HG03103 (cell line): ENCODE data around the gene CAT.
"Not testable (repeated sequence)": the region's sequence is repeated elsewhere in the genome, so short reads cannot be mapped to it uniquely, and the experiment has no call there.

ENCODE experiments used
- ATAC-seq: cut with Tn5 transposase; IDR thresholded peaks from one replicate; pipeline ENCODE4 v1.9.1; 2021; ENCODE audit warnings: low read depth; ENCODE audit not compliant: unreplicated experiment

The CAT gene

DNA sequence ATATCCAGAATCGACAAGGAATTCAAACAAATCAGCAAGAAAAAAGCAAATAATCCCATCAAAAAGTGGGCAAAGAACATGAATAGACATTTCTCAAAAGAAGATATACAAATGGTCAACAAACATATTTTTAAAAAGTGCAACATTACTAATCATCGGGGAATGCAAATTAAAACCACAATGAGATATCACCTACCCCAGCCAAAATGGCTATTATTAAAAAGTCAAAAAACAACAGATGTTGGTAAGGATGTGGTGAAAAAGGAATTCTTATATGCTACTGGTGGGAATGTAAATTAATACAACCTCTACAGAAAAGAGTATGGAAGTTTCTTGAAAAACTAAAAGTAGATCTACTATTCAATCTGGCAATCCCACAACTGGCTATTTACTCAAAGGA is 13.9 kb upstream of the CAT start:
- not testable (repeated sequence) for ATAC-seq

DNA sequence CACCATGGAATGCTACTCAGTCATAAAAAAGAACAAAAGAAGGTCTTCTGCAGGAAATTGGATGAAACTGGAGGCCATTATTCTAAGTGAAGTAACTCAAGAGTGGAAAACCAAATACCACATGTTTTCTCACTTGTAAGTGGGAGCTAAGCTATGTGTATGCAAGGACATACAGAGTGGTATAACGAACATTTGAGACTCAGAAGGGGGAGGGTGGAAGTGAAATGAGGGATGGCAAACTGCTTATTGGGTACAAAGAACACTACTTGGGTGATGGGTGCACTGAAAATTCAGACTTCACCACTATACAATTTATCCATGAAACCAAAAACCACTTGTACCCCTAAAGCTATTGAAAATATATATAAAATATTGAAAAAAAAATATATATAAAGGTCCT is 13.4 kb upstream of the CAT start:
- no peak for ATAC-seq

DNA sequence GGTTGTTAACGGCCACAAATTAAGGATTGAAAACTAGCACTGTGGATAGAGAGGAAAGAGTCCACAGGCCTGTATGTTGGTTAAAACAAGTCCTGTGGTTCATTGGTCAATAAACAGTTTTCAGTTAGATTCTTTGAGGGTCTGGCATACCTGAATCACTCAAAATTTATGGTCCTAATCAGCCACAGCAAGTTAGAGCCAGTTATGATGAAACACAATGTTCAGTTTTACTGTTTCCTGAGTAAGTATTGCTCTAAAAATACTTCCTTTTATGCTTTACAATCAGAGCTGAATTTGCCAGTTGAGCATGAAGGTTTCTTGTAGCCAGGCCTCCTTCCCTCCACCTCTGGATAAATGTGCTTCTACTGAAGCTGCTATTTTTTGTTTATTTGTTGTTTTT is 12.9 kb upstream of the CAT start:
- no peak for ATAC-seq

DNA sequence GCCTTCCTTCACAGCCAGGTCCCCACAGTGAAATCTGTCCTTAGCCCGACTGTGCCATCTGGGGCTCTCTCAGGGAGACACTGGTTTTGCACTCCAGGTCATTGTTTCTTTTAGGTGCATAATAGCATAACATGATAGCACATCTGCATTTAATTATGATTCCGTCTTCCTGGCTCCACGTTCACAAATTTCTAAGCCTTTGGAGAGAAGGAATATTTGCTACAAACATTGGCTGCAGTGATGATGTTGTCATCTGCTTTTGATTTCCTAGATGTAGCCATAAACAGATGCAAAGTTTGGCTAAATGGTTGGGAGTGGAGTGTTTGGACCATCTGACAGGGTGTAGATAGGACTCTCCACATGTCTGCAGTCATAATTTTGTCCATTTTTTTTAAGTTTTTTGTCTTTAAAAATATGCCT is 12.0 kb upstream of the CAT start:
- ATAC-seq, result no peak

DNA sequence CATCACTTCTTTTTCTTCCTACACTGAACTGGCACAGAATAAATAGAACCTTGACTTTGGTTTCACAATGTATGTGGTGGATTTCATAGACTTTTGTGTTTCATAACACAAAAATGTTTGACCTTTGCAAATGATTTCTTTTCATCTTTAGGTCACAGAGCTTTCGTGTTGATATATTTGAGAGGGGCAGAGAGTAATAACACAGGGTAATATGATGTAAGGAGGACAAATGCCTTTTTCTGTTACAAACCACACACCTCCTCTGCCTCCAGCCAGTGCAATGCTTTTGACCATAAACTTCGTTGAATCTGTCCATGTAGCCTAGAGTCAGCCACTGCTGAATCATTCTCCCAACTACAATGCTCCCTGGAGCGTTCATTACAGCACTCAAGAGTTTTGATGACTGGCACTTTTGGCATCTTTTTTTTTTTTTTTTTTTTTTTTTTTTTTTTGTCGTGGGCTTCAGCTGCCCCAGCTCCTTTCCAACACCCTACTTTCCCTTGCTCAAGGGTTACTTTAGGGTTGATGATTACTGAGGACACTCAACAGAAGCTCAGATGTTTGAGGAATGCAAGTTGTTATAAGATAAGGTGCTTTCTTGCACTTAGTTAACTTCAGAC is 11.4 kb upstream of the CAT start:
- ATAC-seq, result no peak

DNA sequence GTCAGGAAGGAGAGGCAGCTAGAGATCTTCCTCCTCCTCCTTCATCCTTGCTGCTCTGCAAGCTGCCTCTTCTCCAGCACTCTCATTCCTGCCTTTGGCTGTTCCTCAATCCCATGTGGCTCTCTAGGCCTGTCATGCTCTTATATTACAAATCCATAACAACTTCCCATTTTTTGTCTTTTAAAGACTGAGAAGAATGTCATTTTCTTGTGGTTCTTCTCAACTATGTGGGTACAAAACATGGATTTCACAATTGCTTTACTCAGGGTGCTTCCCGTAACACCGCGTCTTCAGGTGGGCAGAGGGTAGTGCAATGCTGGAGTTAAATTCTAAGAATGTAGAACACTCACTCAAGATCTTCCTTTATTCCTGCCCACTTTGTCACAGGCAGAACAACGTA is 6.8 kb upstream of the CAT start:
- ATAC-seq, result no peak

DNA sequence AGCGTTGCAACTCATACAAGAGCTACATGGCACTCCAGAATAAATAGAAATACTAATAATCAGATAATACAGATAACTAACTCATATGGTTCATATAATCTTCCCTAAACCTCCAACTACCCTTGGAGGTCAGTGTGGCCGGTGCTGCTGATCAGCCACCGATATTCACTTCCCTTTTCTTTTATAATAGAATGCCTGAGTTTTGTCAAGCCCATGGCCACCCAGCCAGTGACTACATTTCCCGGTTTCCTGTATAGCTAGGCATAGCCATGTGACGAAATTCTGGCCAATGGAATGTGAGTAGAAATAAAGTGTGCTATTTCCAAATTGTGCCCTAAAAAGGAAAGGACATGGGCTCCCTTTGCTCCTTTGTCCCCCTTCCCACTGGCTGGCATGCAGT is 5.9 kb upstream of the CAT start:
- no peak for ATAC-seq

DNA sequence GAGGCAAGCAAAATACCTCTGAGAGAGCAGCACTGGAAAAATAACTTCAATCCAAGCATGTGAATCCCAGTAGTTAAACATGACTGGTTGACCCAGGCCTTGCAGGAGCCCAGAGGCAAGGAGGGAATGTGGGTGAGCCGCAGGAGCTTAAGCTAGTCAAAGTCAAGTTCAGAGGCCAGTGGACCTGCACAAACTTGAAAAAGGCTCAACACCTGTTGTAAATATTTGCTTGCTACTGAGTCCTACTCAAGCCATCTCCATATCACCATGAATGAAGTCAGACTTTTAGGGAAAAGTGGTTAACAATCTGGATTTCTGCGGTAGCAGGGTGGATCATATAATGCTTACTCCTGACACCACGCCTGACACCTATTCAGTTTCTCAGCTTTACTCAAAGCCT is 4.8 kb upstream of the CAT start:
- no peak for ATAC-seq

DNA sequence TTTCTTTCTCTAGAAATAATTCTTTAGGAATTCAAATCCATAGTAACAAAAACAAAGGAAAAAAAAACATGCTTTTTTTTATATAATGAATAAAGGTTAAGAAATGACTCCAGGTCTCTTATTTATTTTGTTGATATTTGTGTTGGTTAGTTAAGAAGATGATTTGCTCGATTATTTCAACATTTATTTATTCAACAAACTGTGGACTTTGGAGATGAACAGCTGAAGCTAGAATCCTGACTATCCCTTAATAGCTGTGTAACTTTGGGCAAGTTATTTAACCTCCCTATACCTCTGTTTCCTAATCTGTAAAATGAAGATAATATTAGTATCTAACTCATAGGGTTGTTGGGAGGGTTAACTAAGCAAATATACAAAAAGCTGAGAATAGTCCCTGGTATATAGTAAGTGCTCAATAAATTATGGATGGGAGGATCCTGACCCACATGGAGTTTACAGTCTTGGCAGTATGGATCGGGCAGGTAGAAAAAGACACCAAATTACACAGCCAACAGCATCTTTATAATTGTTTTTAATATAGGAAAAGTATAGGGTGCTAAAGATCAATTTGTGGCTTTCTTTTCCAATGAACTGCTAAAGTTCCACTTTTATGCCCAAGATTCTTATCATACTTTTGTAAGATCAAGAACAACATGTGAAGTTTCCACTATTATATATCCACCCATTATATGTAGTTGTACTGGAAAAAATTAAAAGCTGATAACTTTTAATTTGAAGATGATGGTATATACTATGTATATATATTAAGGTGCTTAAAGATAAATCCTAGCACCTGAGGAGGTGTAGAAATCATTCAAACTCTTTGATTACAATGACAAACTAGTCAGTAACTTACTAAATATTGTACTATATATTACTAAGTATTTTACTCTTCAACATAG is 1.3 kb upstream of the CAT start:
- no peak for ATAC-seq

DNA sequence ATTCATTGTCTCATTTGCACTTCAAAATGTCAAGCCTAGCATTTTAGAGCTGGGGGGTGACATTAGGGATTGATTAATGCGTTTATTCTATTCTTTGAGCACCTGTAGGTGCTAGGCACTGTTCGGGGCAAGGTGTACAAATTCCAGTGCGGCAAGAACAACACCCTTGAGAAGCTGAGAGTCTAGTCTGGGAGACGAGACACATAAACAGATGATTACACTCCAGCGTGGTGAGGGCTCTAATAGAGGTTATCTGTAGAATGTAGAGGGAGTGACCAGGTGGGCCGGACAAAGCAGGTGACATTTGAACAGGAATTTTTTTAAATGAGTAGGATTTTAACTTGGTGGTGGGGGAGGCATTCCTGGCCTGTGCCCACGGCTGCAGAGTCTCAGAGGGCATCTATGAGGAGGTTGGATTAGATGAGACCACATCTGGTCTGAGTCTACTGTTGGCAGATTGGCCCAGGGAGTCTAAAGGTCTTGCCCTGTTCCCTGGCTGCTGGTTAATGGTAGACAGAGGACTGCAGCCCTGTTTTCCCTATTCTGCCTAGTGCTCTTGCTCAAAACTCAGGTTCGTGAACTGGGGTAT is 970 bp downstream of the CAT start:
- no peak for ATAC-seq

DNA sequence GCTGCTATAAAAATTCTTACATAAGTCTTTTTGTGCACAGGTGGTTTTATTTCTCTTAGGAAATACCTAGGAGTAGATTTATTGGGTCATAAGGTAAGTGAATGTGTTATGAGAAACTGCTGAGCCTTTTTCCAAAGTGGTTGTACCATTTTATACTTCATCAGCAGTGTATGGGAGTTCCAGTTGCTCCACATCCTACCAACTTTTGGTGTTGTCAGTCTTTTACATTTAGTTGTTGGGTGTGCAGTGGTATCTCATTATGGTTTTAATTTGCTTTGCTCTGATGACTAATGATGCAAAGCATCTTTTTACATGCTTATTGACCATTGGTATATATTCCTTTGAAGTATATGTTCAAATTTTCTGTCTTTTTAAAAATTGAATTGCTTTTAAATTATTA is 3.1 kb downstream of the CAT start:
- no peak for ATAC-seq

DNA sequence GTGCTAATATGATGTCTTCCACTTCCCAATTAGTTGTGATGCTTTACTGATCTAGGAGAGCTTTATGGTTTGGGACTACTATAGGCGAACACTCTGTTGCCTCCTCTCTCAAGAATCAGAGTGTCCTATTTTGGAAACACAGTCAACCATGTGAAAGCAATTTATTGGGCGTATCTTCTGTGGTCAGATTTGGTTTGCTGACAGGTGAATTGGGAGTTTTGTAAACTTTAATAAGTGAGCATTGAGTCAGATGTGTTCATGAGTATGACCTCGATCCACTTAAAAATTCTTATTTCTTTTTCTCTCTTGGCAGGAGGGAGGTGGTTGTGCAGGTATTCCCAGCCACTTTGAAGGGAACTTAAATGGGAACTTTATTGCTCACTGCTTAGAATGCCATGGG is 4.4 kb downstream of the CAT start:
- ATAC-seq, result no peak

DNA sequence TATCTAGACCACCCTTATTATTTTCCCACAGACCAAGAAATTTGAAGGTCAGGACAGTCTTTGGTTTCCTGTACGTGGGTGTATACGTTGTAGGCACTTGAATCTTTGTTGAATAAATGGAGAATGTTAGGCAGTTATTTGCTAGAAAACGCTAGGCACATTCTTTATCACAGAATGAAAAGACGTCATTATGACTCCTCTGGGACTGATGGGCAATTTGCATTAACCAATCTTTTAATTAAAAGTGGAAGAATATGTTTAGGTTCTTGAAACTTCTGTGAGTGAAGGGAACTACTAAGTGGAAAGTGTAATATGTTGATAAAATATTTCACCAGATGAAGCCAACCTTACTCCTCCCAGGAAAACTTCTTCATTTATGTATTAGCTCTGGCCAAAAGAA is 5.7 kb downstream of the CAT start:
- ATAC-seq, result no peak

DNA sequence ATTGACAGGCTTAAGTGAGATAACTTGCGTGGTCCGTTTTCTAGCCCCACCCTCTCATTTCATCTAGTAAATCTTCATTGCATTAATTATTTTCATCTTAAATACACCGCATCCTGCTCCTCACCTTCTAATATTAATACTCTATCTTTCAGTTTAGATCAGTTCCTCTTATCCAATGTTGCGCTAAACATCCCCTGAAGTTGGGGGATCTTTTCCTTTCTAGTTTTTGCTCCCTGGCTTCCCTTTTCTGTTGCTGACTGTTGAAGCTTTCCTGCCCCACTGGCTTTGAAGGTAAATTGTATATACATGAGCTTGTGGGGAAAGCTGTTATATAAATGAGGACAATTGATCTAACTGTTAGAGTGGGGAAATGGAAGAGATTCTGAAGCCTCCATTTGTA is 7.2 kb downstream of the CAT start:
- ATAC-seq, result no peak

DNA sequence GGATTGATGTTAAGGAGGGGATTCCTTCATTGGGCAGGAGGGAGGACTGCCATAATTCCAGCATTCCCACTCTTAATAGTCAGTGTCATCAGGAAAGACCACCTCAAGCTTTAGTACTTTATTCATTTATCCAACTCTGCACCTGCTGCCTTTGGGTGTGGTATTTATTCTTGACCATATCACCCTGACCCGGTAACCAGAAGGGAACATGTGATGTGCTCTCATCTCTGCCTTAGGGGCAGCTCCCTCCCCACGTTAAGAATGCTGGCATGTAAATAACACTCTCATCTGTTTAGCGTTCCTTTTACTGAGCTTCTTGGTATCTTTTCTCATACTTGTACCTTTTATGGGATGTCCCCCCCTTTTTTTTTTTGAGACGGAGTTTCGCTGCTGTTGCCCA is 7.7 kb downstream of the CAT start:
- ATAC-seq, result no peak

DNA sequence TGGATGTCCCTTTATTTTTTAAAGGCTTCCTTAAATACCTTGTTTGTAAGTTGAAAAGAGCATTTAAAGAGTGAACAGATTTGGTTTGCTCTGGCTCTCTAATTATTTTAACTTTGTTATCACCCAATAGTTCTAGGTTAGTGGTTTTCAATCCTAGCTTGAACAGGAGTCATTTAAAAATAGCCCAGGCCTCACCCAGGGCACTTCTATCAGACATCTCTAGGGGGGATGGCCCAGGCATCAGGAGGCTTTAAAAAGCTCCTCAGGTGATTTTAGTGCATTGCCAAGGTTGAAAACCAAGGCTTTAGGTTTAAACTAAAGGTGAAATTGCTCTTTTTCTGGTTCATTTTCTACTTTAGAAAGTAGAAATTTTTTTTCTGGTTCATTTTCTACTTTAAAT is 8.3 kb downstream of the CAT start:
- no peak for ATAC-seq

DNA sequence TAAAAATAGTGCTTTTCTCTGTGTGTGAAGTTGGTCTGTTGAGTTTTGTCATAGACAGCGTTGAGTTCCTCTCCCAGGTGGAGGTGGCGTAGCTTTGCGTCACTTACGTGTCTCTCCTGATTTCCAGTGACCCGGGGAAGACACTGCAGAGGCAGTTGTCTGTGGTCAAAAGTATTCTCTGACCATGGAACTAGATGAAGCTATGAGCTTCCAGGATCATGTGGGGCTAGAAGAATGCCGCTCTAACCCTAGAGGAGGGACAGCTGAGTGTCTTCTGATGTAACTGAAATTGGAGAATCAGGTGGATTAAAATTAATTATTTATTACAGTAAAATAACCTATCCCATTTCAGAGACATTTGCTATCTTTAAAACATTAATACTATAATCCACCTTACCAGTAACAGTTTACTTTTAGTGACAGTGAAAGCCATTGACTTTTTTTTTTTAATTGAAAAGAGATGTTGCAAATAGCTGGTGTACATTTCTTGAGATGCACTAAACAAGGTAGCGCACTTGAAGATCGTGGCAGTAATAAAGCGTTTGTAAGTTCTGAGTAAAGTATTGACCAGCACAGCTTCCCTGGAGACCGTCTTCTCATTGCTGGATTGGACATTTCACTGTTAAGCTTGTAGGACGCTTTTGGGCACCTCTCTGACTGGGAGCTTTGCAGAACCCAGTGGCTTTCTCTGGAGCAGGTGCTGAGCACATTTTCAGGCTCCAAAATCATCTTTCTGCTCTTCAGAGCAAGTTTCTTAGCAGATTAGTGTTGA is 9.7 kb downstream of the CAT start:
- no peak for ATAC-seq

DNA sequence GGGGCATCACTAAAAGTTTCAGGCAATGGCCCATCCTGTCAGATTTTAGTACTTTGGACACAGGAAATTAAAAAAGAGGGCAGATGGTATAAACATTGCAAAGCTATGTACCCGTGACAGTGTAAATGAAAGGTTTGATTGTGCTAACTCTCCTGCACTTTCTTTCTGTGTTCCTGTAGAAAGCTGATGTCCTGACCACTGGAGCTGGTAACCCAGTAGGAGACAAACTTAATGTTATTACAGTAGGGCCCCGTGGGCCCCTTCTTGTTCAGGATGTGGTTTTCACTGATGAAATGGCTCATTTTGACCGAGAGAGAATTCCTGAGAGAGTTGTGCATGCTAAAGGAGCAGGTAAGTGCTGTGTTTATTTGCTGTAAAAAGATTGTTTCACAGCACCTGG is 10.3 kb downstream of the CAT start:
- no peak for ATAC-seq

DNA sequence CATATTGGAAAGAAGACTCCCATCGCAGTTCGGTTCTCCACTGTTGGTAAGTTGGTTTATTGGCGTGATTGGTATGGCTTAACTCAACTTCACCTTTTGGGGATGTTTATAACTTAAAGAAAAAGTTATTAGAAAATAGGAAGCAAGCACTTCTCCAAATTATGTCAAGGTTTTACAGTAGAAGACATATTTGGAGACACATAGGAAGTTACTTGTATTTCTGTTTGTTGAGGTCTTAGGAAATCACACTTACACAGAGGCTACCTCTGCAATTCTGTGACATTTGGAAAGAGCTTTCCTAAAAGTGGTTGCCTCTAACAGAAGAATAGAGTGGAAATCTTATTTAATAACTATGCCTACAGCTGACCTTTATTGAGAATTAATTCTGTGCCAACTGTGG is 12.3 kb downstream of the CAT start:
- no peak for ATAC-seq

DNA sequence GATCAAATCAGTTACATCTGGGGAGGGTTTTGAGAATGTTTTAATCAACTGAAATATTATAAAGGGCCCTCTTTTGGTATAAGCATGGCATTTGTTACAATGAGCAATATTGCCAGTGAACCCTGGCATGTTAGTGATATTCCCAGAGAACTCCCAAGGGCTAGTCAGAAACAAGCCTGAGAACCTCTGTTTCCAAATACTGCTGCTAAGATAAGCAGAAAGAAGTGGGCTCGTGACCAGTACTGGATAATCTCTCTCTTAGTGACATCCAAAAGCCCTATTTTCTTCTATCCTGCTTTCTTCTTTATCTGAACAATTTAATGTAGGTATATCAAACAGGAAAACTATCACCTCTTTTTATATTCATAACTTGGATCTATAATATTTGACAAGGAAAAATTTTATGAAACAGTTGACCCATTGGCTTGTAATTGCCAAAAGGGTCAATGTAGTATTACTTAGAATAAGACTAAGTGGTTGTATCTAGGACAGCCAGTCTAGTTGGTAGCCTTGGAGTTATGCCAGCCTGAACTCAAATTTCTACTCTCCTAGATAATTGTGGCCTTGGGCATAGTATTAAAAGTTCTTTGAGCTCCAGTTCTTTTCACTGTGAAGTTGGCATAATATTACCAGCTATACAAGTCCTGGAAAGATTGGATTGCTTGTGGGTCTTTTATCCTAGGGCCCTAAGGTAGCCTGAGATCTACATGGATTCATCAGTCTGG is 15.7 kb downstream of the CAT start:
- no peak for ATAC-seq

DNA sequence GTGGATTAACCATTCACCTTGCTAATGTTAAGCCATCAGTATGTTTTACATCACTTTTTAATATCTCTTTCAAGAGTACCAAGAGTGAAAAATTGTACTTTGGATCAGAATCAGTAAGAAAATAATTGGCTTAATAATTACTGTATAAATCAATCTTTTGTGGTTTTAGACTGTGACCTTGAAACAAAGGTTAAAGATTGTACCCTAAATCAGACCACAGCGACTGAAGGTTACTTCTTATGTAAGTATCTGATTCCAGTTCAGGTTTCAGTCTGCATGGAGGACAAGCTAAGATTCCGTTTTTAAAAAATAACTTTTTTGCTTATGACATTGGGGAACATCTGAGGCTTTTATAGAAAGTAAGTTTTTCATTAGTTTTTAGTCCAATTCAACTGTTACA is 18.9 kb downstream of the CAT start:
- no peak for ATAC-seq
